Activated CD4-positive, alpha-beta T cell treated with anti-CD3 and anti-CD28 coated beads, Interleukin-2, amount 50 U/mL, for 24 hours (primary cell): ENCODE measurements around the gene ONECUT3.

Experiments used
- DNase-seq, 2 donors: peaks; one replicate each; pipeline ENCODE4 v3.0.0-alpha.2; 2020; ENCODE audit warnings: low read depth in 1 of 2, low spot score in 1 of 2

Gene ONECUT3

DNA sequence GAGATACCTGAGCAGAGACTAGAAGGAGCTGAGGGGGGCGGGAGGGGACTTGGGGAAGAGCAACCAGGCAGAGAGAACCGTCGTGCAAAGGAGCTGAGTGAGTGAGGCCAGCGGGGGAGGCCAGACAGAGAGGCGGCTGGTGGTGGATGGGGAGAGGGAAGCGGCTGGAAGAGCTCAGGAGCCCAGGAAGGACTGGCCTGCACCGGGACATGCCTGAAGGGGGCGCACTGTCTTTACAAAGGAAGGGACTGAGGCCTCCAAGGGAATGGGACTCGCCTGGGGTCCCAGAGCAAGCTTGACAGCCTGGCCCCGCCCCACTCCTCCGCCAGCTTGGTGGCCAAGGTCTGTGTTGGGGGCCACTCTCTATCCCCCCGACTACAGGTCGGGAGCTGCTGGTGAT, 14.9 kb downstream of the ONECUT3 start:
- no peak for DNase-seq

DNA sequence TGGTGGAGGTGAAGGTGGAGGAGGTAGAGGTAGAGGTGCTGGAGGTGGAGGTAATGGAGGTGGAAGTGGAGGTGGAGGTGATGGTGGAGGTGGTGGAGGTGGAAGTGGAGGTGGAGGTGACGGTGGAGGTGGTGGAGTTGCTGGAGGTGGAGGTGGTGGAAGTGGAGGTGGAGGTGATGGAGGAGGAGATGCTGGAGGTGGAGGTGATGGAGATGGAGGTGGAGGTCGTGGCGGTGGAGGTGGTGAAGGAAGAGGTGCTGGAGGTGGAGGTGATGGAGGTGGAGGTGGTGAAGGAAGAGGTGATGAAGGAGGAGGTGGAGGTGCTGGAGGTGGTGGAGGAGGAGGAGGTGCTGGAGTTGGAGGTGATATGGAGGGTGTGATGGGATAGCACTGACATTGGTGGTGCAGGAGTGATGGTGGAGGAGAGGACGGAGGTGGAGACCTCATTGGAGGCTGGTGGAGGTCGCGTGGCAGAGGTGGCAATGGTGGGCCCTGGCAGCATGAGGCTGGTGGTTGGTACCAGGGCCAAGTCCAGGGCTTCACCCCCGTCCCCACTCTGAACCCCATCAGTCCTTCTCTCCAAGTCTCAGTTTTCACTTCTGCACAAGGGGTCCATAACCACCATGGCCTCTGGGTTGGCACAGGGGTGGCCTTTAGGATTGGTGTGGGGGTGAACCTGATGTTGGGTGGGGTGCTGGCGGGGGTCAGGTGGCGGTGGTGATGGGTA, 15.8 kb downstream of the ONECUT3 start:
- no peak for DNase-seq

DNA sequence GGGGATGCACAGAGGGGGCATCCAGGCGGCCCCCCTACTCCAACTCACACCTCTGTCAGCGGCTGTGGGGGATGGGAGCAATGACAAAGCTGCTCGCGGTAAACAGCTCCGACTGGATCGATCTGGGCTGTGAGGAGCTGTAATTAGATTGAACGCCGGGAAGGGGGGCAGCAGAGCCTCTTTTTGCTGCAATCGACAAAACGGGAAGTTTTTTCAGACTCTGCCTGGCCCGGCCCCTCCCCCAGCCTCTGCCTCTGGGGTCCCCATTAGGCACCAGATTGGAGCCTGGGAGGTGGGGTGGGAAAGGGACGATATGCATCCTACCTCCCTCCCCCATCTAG, 16.3 kb downstream of the ONECUT3 start:
- no peak for DNase-seq

DNA sequence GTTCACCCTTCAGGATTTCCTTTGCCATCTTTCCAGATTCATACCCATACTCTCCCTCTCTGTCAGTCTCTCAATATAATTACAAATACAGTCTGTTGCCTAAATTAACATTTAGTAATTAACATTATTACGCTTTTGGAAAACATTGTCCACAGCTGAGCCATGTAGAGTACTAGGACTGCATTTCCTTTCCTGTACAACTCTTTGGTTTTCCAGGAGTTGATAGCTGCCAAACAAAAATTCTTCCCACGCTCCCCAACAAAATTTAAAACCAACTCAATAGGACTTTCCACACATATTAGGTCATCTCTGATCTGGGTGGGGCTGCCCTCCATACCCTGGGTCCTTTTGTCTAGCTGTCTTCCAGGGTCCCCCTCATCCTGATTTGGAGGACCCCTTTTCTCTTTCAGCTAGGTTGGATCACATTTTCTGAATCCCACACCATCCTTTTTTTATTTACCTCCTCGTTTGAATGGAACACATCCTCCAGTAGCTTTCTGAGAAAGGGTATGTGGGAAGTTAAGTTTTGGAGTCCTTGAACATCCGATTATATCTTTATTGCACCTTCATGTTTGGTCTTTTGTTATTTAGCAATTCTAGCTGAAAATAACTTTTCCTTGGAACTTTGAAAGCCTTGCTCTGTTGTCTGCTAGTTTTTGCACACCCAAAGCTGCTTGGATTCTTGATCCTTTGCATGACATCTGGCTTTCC, 17.7 kb downstream of the ONECUT3 start:
- DNase-seq = no peak

DNA sequence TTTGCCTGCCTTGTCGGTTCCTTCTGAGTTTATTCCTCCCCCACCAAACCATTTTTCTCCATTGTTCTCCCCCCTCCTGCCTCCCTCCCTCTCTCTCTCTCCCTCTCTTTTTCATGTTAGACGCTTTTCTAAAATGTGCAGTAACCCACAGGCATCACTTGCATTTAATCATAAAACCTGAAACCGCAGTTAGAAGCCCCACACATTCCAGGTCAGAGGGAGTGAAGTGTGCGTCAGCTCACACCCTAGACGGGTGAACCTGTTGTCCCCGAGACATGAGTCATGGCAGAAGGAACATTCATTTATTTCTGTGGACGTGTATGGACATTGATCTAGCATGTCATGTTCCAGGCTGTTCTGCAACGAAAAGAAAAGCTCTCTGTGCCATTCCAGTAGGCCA, 19.9 kb downstream of the ONECUT3 start:
- DNase-seq = no peak

DNA sequence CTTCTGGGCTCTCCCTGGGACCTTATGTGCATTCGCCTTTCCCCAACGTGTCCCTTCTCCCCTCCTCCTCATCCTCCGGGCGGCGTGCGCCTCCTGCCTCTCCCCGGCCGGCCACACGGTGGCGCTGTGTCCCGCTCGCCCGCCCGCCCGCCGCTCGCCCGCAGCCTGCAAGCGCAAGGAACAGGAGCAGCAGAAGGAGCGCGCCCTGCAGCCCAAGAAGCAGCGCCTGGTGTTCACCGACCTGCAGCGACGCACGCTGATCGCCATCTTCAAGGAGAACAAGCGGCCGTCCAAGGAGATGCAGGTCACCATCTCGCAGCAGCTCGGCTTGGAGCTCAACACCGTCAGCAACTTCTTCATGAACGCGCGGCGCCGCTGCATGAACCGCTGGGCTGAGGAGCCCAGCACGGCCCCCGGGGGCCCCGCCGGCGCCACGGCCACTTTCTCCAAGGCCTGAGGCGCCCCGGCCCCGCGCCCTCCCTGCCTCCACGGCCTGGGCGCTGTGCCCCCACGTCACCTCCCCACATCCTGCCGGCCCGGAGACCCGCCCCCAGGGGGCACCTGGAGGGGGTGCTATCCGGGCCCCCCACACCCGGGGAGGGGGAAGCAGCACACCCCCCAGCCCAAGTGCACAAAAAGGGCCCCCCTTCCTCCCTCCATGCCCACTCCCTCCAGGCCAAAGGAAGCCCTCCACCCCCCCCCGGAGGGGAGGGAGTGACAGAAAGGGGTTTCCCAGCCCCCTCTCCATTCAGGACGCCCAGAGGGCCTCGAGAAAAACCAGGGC, 21.9 kb downstream of the ONECUT3 start:
- no peak for DNase-seq

DNA sequence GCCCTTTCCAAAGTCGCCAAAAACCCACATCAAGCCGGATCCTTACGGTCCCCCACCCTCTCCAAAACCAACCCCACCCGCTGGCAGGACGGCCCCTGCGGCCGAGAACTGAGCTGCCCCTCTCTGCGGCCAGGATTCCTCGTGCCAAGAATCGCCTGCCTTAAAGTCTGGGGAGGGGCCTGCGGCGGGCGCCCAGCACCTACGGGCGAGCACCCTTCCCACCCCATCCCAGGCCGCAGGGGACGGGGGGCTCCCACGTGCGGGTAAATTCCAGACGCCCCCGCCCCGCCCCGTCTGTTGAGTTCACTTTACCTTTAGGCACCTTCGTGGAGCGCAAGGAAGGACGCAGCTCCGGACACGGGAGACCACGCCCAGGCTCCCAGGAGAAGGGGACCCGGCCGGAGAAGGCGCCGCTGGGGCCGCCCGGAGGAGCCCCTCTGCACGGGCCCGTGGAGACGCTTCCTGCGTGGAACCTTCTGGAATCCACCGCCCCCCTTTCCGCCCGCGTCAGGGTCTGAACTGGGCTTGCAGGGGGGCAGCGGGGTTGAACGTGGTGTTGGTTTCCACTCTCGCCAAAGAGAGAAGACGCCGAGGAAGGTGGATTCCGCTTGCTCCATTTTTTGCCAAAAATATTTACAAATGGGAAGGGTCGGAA, 22.8 kb downstream of the ONECUT3 start:
- DNase-seq = no peak

DNA sequence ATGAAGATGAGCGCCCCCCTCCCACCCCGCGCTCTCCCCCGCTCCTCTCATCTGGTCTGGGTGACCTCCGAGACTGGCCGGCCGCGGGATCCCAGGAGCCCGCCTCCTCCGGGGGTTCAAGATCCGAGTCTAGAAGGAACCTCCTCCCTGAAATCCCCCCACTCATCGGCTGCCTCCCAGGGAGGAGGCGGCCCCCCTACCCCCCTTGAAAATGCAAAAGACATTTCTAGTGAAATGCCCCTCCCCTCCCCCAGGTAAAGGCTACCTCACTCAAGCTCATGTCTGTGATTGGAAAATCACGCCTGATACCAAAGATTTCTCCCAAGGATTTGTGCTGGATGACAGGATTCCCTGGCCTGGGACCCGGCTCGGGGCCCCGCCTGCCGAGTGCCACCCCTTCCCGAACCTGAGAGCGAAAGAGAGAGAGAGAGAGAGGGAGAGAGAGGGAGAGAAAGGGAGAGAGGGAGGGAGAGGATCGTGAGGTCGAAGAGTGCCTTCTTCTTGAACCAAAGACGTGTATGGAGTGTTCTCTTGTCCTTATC, 23.4 kb downstream of the ONECUT3 start:
- DNase-seq = no peak

DNA sequence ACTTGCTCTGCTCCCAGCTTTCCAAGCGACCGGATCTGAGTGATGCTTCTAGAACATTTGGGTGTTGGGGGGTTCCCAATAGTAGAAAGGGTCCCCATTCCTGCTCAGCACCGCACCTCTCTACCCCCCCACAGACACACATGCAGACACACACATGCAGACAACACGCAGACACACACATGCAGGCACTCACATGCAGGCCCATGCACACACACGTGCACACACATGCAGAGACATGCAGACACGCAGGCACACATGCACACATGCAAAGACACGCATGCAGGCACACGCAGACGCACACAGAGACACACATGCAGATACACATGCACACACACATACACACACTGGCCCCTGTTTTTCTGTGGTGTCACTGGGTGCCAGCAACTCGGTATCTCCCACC, 23.8 kb downstream of the ONECUT3 start:
- no peak for DNase-seq

DNA sequence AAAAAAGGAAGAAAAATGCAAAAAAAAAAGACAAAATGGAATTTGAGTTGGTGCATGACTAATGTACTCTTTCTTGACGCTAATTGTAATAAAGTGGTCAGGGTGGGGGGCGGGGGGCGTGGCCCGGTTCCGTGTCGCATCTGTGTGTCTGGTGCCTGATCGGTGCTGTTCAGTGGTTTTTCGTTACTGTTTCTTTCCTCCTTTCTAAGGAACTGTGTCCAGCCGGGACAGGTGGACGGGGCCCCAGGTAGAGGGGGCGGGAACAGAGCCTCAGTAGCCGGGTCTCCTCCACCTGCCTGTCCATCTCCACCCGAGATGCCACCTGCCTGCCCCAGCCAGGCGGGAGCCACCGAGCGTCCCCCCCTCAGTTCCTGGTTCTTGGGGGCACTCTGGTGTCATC, 26.3 kb downstream of the ONECUT3 start:
- DNase-seq = no peak

DNA sequence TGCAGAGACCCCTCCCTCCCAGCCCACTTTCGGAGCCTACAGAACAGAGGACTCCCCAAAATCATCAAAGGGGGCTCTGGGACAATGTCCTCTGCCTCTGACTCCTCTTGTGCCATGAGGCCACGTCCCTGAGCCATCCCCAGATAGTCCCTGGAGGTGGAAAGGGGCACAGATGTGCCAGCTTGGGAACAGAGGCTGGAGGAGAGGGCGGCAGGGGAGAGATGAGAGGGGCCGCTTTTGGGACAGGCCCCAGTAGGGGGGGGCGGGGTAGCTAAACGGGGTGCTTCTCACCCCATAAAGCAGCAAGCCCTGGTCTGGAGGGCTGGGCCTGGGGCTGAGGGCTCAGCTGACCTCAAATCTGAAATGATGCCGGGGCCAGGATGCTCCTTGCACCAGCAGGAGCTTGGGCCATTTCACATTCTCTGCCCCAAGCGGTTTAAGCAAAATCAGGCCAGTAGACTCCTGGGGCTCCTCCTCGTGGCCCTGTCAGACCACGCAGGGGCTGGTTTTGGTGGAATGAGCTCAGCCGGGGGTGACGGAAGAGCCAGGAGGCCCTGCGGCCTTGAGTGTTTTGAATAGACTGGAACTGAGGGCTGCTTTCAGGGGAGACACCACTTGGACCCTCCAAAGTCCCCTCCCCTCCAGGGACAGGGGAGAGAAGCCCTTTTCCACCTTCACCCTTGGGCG, 27.1 kb downstream of the ONECUT3 start:
- DNase-seq = no peak

DNA sequence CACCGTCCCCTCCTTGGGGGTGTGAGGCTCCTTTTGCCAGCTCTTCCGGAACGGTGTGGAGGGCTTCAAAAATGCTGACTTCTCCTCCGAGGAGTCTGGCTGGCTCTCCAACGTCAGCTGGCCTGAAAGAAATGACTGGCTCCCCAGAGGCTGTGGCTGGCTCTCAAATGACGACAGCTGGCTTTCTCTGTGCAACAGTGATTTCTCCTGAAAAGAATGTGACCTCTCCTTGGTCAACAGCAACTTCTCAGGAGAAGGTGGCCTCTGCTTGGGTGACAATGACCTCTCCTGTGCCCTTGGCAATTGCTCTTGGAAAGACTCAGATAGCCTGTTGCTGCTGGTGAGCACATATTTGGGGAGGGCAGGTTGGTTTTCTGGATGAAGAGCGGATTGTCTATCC, 29.2 kb downstream of the ONECUT3 start:
- DNase-seq = no peak

DNA sequence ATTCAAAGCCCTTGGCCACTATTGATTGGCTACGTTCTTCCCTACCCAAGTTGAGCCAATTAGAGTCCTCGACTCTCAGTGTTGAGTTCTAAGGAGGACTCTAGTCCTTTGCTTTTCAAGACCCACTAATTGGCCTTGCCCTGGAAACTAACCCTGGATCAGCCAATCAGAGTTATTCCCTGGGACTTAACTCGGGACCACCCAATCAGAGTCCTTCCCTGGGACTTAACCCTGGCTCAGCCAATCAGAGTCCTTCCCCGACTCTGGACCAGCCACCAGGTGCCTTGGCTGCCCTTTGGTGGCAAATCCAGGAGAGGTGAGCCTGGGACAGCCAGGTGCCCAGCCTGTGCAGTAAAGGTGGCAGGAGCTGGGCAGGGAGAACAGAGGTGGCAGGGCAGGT, 30.0 kb downstream of the ONECUT3 start:
- no peak for DNase-seq

DNA sequence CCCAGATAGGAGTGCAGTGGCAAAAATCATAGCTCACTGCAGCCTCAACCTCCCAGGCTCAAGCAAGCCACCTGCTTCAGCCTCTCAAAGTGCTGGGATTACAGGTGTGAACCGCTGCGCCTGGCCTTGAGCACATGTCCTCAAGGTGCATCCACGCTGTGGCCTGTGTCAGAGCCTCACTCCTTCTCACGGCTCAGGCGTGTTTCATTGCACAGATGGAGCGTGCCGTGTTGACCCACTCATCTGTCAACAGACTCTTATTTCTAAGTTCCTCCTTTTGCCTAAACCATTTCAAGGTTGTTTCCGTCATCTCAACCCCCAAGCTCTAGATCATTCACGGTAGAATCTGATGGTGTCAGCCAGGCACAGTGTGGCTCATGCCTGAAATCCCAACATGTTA, 30.6 kb downstream of the ONECUT3 start:
- DNase-seq = no peak

DNA sequence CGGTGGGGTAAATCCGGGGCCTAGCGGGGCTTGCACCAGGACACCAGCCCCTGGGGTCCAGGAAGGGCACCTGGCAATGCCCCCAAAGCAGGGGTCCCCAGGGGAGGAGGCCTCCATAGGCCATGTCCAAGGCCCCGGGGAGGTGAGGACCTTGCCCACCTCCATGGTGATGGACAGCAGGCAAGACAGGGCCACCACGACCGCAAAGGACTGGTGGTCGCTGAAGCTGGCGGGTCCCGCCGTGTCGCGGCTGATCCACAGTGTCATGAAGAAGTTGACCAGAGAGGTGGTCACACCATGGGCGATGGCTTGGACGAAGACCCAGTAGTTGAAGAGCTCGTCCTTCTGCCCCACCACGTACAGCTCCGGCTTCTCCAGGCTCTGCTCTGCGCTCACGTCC, 32.0 kb downstream of the ONECUT3 start:
- no peak for DNase-seq

DNA sequence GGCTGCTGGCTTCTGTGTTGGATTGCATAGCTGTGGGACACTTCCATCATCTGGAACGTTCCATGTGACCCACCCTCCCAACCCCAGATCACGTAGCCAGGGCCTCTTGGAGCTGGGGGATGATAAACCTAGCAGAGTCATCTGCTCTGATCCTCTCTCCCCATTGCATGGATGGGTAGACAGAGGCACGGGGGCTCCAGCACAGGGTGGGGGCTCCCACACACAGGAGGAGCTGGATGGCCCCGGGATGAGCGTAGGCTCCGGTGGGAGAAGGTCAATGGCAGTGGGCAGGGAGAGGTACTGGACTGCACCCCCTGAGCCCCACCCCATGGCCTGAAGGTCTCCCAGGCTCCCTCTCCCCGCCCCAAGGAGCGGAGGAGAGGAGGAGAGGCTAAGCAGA, 33.4 kb downstream of the ONECUT3 start:
- DNase-seq = no peak

DNA sequence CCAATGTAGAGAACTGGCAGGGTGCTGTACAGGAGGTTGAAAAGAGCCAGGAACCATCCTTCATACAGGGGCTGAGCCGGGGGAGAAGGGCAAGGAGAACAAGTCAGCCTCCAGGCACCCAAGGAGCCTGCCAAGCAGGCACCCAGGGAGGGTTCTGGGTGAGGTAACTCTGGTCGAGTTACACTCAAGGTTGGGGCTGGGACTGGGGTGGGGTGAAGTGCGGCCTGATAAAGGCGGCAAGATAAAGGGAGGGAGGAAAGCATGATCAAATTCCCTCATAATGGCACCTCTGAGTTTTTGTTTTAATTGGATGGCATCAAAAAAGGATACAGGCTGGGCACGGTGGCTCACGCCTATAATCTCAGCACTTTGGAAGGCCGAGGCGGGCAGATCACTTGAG, 33.8 kb downstream of the ONECUT3 start:
- DNase-seq = no peak

DNA sequence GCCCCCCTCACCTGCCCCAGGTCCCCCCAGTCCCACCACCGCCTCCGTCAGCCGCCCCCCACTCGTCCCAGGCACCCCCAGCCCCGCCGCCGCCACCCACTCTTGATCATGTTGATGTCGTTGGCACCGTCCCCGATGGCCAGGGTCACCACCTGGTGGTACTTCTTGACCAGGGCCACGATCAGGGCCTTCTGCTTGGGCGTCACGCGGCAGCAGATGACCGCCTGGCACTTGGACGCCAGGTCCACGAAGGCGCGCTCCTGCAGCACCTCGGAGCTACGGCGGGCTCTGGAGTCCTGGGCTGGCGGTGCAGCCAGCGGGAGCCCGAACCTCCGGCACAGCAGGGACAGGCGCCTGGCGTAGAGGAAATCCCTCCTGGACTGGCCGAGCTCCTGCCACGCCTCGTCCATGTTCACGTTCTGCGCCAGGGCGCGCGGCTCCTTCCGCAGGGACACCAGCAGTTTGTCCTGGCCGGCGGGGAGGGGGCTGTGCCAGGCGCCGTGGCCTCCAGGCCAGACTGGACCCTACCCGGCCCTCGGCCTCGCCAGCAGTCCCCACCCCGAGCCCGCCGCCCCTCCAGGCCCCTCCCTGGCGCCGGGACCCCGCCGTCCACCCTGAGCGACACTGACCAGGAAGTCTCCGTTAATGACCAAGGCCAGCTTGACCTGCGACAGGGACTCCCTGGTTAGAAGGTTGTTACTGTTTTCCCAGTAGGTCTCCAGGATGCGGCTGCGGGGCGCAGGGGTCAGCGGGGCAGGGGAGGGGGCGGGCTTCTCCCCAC, 36.1 kb downstream of the ONECUT3 start:
- DNase-seq = no peak

DNA sequence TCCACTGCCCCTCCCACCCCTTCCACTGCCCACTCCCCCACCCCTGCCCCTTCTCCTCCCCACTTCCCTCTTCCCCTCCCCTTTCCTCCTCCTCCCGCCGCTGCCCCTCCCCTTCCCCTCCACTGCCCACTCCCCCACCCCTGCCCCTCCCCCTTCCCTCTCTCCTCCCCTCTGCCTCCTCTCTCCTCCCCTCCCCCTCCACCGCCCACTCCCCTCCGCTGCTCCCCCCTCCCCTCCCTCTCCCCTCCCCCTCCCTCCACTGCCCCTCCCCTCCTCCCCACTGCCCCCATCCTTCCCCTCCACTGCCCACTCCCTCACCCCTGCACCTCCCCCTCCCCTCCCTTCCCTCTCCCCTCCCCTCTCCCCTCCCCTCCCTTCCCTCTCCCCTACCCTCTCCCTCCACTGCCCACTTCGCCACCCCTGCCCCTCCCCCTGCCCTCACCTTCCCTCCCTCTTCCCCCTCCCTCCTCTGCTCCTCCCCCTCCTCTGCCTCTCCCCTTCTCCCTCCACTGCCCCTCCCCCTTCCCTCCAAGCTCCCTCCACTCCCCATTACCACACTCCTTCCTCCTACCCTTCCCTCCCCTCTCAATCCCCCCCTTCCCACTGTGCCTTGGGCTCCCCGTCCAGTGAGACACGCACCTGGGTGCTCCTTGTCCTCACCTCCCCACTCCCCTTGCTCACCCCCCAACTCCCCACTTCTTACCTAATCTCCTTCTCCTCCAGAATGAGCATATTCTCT, 36.9 kb downstream of the ONECUT3 start:
- DNase-seq = no peak
